ENCODE results near the gene IRF2. TPM values are rescaled to one million over a fixed set of nuclear protein-coding genes. Genes with fewer than 3 reads are reported as not detected.
A peak's percentile ranks its signal among the peaks of the same experiment; 100 is the strongest.

IRF2 gene
- polyA plus RNA-seq, 6 donors from 2014 or later, result 119 to 174 (median 151) TPM

DNA sequence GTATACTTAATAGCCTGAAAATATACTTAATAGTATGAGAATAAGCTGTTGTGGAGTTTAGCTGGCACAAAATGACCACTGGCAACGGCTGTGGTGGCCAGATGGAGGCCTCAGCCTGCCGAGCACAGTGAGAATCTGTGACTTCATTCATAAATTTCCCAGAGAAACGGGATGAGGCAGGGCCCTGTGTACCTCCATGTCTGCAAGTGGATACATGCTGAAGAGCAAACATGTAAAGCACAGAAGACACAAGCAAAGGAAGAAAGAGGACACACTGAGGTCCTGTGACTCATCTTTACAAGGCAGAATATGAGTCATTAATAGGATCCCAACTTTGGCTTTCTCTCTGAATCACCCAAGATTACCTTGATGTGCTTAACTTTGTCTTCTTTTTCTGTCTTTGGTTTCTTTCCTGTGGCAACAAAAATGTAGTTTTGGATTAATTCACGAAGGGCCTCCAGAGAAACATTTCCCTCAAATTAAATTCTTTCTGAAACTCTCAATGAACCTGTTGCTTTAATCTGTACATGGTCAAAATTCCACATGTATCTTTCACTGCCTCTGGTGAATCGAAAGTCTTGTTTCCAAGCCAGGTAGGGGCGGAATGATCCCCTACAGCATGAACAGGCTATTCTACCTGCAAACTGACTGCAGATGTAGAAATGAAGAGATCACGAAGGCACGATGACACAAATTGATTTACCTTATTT is 56.4 kb downstream of the IRF2 start:
- H3K4me3 Mint-ChIP-seq, result peak overlapping the region in 5 of 8 donors; percentile 59 to 91 (median 74)
- peaks cover 0 to 6% (median 2%) of the 10 kb centered on the region in 7 donors for H3K9me3 Mint-ChIP-seq
- peaks cover 42 to 82% (median 56%) of the 10 kb centered on the region in 3 donors for H3K4me1 Mint-ChIP-seq
- DNase-seq, result no peak
- peaks cover 18 to 36% of the 10 kb centered on the region in 2 donors for H3K36me3 Mint-ChIP-seq
- no peak for ATAC-seq (ENCODE audit: low read depth in 2 of 2)
- no peaks in the 10 kb centered on the region for H3K27me3 Mint-ChIP-seq
- peak overlapping the region; percentile 71 to 99 (median 90) for H3K27ac Mint-ChIP-seq

DNA sequence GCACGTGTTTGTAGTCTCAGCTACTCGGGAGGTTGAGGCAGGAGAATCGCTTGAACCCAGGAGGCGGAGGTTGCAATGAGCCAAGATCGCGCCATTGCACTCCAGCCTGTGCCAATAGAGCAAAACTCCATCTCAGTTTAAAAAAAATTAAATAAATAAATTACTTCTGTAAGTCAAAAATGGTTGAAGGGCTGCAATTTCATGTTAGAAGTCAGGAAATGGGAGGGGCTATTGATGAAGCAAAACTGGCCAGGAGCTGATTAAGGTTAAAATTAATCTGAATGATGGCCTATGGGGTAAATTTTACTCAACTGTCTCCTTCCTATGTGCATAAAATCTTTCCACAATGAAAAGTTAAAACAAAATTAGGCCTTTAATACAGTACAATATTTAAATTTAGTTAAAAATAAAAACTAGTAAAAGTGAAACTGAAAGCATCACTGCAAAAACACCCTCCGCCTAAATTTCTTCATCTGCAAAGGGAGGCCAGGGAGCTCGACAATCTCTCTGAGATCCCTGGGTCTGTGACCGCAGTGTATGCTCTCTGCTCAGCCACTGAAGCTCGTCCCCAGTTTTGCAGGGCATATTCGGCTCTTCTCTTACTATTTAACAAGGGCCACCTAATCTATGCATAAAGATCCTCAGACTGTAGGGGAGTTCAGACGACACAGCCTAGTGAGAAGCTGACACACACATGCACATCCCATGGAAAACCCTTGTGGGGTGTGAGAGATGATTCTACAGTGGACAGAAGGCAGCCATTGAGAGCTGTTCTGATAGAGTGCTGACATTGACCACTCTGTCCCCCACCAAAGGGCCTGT is 57.2 kb downstream of the IRF2 start:
- H3K4me1 Mint-ChIP-seq, result peaks cover 46 to 81% (median 51%) of the 10 kb centered on the region in 3 donors

DNA sequence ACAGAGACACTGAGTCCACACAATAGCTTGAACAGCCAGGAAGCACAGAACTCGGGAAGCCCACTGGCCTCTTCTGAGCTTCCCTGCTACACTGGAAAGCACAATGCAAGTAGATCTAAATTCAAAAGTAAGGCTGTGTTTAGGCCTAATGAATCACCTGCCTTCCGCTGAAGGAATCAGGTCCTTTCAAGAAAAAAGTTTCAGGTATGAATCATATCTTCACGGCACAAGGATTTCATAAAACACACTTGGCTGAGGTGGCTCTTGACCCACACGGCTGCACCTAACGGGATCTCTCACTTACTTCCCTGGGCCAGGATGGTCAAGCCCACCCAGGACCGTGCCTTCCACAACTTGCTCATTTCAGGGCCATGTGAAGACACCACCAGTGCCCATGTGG is 59.3 kb downstream of the IRF2 start:
- ATAC-seq (ENCODE audit: low read depth in 2 of 2), result no peak
- no peaks in the 10 kb centered on the region for H3K27me3 Mint-ChIP-seq
- H3K4me1 Mint-ChIP-seq, result peaks cover 32 to 76% (median 46%) of the 10 kb centered on the region in 3 donors
- DNase-seq, result no peak
- no peak overlapping the region for H3K4me3 Mint-ChIP-seq
- H3K27ac Mint-ChIP-seq, result peak overlapping the region in 2 of 6 donors; percentile 20 to 70
- peaks cover 12 to 26% of the 10 kb centered on the region in 2 donors for H3K36me3 Mint-ChIP-seq
- no peaks in the 10 kb centered on the region for H3K9me3 Mint-ChIP-seq

More for the DNA sequence above, 57.2 kb downstream of the IRF2 start:
- peaks cover 0 to 6% (median 0%) of the 10 kb centered on the region in 7 donors for H3K9me3 Mint-ChIP-seq
- peak; percentile 41 for DNase-seq
- peaks cover 10 to 28% of the 10 kb centered on the region in 2 donors for H3K36me3 Mint-ChIP-seq
- ATAC-seq (ENCODE audit: low read depth in 2 of 2), result peak; percentile 54 to 63
- H3K4me3 Mint-ChIP-seq, result peak overlapping the region; percentile 67 to 91 (median 75)
- H3K27ac Mint-ChIP-seq, result peak overlapping the region; percentile 75 to 99 (median 90)
- no peaks in the 10 kb centered on the region for H3K27me3 Mint-ChIP-seq

DNA sequence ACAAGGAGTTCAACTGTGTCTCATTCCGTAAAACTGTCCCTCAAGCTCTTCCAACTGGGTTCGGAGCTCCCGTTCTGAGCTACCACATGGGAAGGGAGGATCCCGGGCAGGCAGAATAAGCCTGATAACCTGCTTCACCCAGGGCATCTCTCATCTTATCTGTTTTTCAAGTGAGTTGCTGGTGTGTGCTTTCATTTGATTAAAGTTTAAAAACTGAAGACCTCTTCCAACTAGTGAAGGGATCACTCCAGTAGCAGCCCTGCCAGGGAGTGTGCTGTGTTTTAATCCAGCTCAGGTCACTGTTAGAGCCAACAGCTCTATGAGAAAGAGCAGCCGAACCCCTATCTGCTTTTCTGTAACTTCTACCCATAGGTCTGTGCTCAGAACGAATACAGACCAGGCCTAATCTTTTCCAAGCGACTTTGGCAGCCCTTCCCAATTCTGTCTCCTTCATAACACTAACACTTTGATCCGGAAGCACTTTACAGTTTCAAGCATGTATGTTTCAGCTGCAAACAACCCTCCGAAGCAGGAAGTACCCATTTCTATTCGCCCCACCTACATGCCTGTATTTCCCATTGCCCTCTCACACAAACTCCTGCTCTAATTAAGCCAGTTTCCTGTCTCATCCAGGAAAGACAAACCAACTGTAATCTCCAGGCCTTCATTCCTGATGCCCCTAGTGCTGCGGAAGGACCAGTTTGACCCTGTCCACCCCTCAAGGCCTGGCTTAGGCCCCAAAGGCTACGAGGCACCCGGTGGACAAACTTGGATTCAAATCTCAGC is 60.9 kb downstream of the IRF2 start:
- H3K27me3 Mint-ChIP-seq, result no peaks in the 10 kb centered on the region
- no peak for ATAC-seq (ENCODE audit: low read depth in 2 of 2)
- peak overlapping the region in 5 of 6 donors; percentile 66 to 97 (median 86) for H3K27ac Mint-ChIP-seq
- no peak for DNase-seq
- no peaks in the 10 kb centered on the region for H3K9me3 Mint-ChIP-seq
- H3K4me3 Mint-ChIP-seq, result no peak overlapping the region
- peaks cover 46 to 84% (median 60%) of the 10 kb centered on the region in 3 donors for H3K4me1 Mint-ChIP-seq
- peaks cover 21 to 26% of the 10 kb centered on the region in 2 donors for H3K36me3 Mint-ChIP-seq

DNA sequence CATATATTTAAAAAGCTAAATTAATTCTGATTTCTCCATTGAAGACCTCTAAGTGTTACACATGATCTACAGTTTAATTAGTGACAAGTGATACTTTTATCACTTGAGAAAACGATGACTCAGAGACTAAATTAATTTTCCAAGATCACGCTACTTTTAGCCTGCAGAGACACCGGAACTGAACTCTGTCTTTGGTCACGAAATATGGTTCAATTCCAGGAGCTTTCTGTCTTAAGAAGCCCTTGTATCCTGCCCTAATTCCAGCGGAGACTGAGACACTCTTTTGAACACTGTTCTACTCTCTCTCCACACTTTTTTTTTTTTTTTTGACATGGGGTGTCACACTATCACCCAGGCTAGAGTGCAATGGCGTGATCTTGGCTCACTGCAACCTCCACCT is 63.6 kb downstream of the IRF2 start:
- H3K4me1 Mint-ChIP-seq, result peaks cover 45 to 87% (median 65%) of the 10 kb centered on the region in 3 donors
- no peaks in the 10 kb centered on the region for H3K9me3 Mint-ChIP-seq
- H3K27ac Mint-ChIP-seq, result peak overlapping the region; percentile 37 to 92 (median 85)
- DNase-seq (no peak), ATAC-seq (ENCODE audit: low read depth in 2 of 2) (no peak)
- H3K36me3 Mint-ChIP-seq, result peaks cover 21 to 33% of the 10 kb centered on the region in 2 donors
- peak overlapping the region in 4 of 8 donors; percentile 43 to 68 (median 57) for H3K4me3 Mint-ChIP-seq
- no peaks in the 10 kb centered on the region for H3K27me3 Mint-ChIP-seq

DNA sequence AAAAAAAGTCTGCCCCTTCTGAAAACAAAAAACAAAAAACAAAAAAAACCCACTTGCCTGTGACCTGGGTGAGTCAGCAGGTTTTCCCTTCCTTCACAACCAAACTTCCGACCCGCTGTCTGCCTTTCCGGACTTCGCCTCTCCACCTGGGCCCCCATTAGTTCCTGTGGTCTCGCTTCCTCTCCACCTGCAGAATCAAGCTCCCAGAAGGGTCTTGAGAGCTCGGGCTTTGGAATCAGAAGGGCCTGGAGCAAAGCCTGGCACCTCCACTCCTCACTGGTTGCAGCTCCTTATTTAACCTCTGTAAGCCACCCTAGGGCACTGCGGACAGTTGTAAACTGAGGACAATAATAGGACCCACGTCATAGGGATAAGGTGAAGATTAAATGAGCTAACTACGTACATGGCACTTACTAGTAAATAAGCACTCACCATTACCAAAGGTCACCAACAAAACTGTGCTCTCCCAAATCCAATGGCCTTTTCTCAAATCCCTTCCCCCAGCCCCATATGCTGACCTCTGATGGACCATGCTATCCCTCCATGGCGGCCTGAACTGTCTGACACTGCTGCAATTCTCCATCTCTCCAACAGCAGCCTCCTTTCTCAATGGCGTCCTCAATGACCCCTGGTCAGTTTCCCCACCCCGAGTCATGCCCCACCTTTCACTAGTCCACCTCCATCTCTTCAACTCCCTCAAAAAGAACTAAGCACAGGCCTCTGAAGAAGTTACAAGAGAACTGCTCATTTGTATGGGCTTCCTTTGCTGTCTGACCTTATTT is 64.2 kb downstream of the IRF2 start:
- H3K36me3 Mint-ChIP-seq, result peaks cover 22 to 39% of the 10 kb centered on the region in 2 donors
- H3K4me3 Mint-ChIP-seq, result peak overlapping the region; percentile 43 to 90 (median 78)
- no peaks in the 10 kb centered on the region for H3K9me3 Mint-ChIP-seq
- ATAC-seq (ENCODE audit: low read depth in 2 of 2) (peak; percentile 52 to 62), DNase-seq (peak; percentile 35)
- peaks cover 51 to 91% (median 72%) of the 10 kb centered on the region in 3 donors for H3K4me1 Mint-ChIP-seq
- peak overlapping the region; percentile 56 to 92 (median 85) for H3K27ac Mint-ChIP-seq
- no peaks in the 10 kb centered on the region for H3K27me3 Mint-ChIP-seq

DNA sequence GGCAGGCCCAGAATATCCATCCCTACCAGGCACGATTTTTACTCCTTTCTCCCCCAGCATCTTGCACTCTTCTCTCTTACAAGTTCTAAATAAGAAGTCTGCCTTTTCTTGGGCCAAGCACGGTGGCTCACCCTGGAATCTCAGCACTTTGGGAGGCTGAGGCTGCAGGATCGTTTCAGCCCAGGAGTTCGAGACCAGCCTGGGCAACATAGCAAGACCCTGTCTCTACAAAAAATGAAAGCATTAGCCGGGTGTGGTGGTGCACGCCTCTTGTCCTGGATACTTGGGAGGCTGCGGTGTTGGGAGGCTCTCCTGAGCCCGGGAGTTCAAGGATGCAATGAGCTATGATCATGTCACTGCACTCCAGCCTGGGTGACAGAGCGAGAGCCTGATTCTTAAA is 64.8 kb downstream of the IRF2 start:
- H3K27ac Mint-ChIP-seq, result peak overlapping the region; percentile 1 to 92 (median 79)
- H3K4me1 Mint-ChIP-seq, result peaks cover 51 to 88% (median 78%) of the 10 kb centered on the region in 3 donors
- H3K27me3 Mint-ChIP-seq, result no peaks in the 10 kb centered on the region
- ATAC-seq (ENCODE audit: low read depth in 2 of 2) (no peak), DNase-seq (no peak)
- peak overlapping the region in 6 of 8 donors; percentile 22 to 88 (median 68) for H3K4me3 Mint-ChIP-seq
- peaks cover 18 to 45% of the 10 kb centered on the region in 2 donors for H3K36me3 Mint-ChIP-seq
- no peaks in the 10 kb centered on the region for H3K9me3 Mint-ChIP-seq

DNA sequence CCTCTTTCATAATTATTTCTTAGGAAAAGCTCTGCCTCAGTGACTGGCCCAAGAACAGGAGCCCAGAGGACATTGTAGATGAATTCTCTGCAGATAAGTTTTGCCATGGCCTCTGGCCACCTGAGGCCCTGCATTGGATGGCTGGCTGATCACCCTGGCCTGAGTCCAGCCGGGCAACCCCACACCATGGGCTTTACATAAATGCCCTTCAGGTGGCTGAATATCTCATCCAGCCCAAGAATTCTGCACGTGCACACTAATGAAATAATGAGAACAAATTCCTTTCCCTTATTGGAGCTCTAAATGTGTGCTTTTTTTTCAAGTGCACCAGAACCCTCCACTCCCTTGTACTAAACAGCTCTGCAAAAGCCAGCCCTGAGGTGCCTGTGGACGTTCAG is 65.7 kb downstream of the IRF2 start:
- Mint-ChIP-seq H3K9me3 (no peaks in the 10 kb centered on the region), H3K4me1 (peaks cover 47 to 80% (median 71%) of the 10 kb centered on the region in 3 donors), H3K27ac (peak overlapping the region in 3 of 6 donors; percentile 76 to 93 (median 80)), H3K36me3 (peaks cover 17 to 47% of the 10 kb centered on the region in 2 donors), H3K27me3 (no peaks in the 10 kb centered on the region), H3K4me3 (peak overlapping the region in 3 of 8 donors; percentile 34 to 84 (median 64))
- ATAC-seq (ENCODE audit: low read depth in 2 of 2) (no peak), DNase-seq (no peak)

DNA sequence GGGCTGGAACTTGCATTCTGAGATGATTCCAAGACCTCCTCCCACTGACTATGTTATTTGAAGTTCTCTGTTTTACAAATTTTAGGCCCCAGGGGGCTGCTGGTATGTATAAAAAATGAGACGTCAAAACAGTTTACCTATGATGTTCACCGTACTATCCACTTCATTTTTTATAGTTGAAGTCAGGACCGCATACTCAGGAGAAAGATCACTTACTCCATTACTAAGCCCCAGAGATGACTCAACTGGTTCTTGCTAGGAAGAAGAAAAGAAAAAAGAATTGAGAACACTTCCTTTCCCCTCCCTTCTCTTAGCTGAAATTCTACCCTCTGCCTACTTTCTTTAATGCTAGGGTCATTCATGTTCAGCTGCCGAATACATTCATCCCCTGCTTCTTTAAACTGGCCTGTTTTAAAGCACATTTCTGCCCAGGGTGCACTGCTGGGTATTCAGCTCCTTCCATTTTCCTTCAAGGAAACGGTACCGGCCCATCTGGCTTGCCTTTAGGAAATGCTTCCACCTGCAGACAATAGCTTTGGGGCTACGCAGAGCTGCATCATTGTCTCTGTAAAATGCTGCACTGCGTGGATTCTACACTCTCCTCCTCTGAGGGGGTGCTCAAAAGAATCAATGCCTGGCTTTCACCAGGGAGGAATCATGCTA is 66.2 kb downstream of the IRF2 start:
- Mint-ChIP-seq H3K4me3 (peak overlapping the region in 5 of 8 donors; percentile 12 to 79 (median 54)), H3K4me1 (peaks cover 45 to 78% (median 71%) of the 10 kb centered on the region in 3 donors), H3K27me3 (no peaks in the 10 kb centered on the region), H3K27ac (peak overlapping the region in 5 of 6 donors; percentile 10 to 76 (median 61)), H3K9me3 (no peaks in the 10 kb centered on the region), H3K36me3 (peaks cover 16 to 52% of the 10 kb centered on the region in 2 donors)
- ATAC-seq (ENCODE audit: low read depth in 2 of 2) (no peak), DNase-seq (no peak)

DNA sequence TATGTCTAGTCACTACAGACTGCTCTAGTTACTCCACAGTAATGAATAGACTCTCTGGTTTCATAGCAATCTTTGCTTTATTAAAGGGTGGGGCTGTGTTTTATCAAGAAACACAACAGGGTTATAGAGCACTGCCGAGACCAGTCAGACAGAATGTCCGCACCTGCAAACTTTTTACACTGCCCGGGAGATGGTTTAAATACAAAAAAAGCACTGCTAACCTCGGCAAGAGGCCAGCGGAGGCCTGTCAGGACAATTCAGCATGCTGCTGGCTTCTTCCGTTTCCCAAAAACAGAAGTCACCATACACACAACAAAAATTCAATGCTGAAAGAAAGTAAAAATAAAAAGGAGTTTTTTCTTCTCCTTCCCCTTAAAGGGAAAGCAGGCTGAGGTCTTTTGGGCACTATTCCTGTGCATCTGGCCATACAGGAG is 67.4 kb downstream of the IRF2 start:
- H3K4me1 Mint-ChIP-seq, result peaks cover 45 to 76% (median 76%) of the 10 kb centered on the region in 3 donors
- H3K36me3 Mint-ChIP-seq, result peaks cover 22 to 64% of the 10 kb centered on the region in 2 donors

DNA sequence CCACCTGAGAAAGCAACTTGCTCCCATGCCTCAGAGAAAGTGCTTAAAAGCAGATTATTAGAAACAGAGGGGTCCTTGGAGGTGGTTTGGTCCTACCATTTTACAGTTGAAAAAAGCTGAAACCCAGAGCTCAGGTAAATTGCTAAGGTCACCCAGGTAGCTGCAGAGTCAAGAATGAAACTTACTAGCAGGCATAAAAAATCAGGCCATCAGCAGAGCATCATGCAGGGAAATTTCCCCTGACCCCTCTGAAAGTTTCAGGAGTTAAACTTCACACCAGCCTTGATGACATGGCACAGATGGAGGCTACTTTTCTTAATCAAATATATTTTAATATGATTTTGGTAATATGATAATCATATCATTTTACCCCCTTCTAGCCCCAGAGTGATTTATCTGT is 70.3 kb downstream of the IRF2 start:
- no peak overlapping the region for H3K4me3 Mint-ChIP-seq
- H3K27ac Mint-ChIP-seq, result no peak overlapping the region
- H3K27me3 Mint-ChIP-seq, result no peaks in the 10 kb centered on the region
- peaks cover 34 to 62% (median 55%) of the 10 kb centered on the region in 3 donors for H3K4me1 Mint-ChIP-seq
- no peak for DNase-seq
- peaks cover 35 to 79% of the 10 kb centered on the region in 2 donors for H3K36me3 Mint-ChIP-seq
- no peak for ATAC-seq (ENCODE audit: low read depth in 2 of 2)
- no peaks in the 10 kb centered on the region for H3K9me3 Mint-ChIP-seq

More for the DNA sequence above, 67.4 kb downstream of the IRF2 start:
- ATAC-seq (ENCODE audit: low read depth in 2 of 2), result peak in 1 of 2 donors; percentile 23
- Mint-ChIP-seq H3K4me3 (peak overlapping the region; percentile 2 to 75 (median 51)), H3K9me3 (no peaks in the 10 kb centered on the region), H3K27me3 (no peaks in the 10 kb centered on the region), H3K27ac (peak overlapping the region; percentile 58 to 88 (median 74))
- no peak for DNase-seq

DNA sequence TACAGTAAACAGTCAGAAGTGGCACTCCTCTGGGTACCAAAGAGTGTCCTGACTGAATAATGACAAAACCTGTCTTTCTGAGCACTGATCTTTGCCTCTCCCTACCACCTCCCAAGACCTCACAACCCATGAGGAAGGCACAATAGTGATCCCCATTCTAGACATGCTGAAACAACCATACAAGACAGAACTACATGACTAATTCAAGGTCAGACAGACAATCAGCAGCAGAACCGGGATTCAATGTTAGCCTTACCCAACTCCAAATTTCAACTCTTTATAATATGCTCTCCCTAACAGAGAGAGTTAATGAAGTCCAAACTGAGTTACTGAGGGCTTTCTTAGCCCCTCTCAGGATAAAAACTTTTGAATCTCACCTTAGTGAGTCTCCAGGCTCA is 71.0 kb downstream of the IRF2 start:
- Mint-ChIP-seq H3K27me3 (no peaks in the 10 kb centered on the region), H3K4me1 (peaks cover 30 to 61% (median 52%) of the 10 kb centered on the region in 3 donors), H3K36me3 (peaks cover 40 to 76% of the 10 kb centered on the region in 2 donors), H3K9me3 (no peaks in the 10 kb centered on the region), H3K27ac (peak overlapping the region in 2 of 6 donors; percentile 77 to 92), H3K4me3 (no peak overlapping the region)
- ATAC-seq (ENCODE audit: low read depth in 2 of 2), result no peak
- DNase-seq, result no peak

Measured in naive B cell (primary cell).